Activated T-helper 1 cell treated with anti-CD3 and anti-CD28 coated beads, Interleukin-2, amount 50 U/mL, for 16 hours (primary cell): Measurements from ENCODE around the gene ASIP.
A peak's percentile ranks its signal among the peaks of the same experiment; 100 is the strongest.
"Not testable (repeated sequence)": the region's sequence is repeated elsewhere in the genome, so short reads cannot be mapped to it uniquely, and the experiment has no call there.

Source experiments
- DNase-seq, 2 donors: peaks; one replicate each; pipeline ENCODE4 v3.0.0-alpha.2; 2020; ENCODE audit warnings: low read depth in 1 of 2, low spot score in 1 of 2

The ASIP gene

GRCh38 chr20:34282041-34282440 is 40.8 kb downstream of the ASIP start:
- no peak for DNase-seq

- no peak for DNase-seq
These were observed 42.6 kb downstream of the ASIP start for GRCh38 chr20:34283844-34284243.

- DNase-seq, result no peak
These were observed 44.2 kb downstream of the ASIP start for GRCh38 chr20:34285450-34285849.

- DNase-seq, result not testable (repeated sequence)
These were observed 46.3 kb downstream of the ASIP start for GRCh38 chr20:34287500-34287899.

GRCh38 chr20:34290471-34290870 is 49.2 kb downstream of the ASIP start:
- no peak for DNase-seq

DNA sequence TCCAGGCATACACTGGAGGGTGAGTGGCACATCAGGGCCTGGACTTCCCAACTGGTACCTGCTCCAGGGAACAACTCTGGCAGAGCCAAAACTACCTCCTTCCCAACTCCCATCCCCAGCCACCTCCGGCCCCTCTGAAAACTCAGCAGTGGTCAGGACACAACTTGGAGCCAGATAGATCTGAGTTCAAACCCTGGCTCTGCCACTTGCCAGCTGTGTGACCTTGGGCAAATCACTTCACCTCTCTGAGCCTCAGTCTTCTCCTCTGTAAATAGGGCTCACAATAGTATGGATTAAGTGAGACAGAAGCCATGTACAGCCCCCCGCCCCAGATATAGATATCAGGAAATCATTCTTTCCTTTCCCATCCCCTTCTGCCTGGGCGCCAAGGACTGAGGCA is 51.3 kb downstream of the ASIP start:
- DNase-seq, result no peak

GRCh38 chr20:34293119-34293518 is 51.9 kb downstream of the ASIP start:
- no peak for DNase-seq

- DNase-seq, result no peak
These were observed 52.4 kb downstream of the ASIP start for GRCh38 chr20:34293589-34293988.

GRCh38 chr20:34294563-34294962 is 53.3 kb downstream of the ASIP start:
- DNase-seq, result no peak

DNA sequence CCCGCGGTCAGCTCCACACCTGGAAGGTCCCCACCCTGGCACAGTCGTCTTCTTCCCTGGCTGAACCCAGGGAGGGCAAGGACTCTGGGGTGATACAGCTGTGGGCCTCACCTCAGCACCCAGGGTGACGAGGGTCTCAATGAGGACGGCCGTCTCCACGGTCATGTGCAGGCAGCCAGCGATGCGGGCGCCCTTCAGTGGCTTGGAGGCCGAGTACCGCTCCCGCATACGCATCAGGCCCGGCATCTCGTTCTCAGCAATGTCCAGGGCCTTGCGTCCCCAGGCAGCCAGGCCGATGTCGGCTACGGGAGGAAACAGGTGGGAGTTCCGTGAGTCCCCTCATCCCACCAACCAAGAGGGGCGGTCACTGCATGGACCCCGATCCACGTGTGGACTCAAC is 54.1 kb downstream of the ASIP start:
- no peak for DNase-seq

GRCh38 chr20:34296468-34296867 is 55.2 kb downstream of the ASIP start:
- no peak for DNase-seq

DNA sequence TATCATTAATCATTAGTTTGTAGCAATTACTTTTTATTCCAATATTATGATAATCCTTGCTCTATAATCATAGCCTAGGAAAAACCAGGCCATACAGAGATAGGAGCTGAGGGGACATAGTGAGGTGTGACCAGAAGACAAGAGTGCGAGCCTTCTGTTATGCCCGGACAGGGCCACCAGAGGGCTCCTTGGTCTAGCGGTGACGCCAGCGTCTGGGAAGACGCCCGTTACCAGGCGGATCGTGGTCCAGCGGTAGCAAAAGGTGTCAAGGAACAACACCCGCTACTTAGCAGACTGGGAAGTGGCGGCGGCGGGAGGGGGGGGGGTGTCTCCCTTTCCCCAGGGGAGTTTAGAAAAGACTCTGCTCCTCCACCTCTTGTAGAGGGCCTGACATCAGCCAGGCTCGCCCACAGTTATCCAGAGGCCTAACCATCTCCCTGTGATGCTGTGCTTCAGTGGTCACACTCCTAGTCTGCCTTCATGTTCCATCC is 57.1 kb downstream of the ASIP start:
- not testable (repeated sequence) for DNase-seq

- no peak for DNase-seq
These were observed 58.5 kb downstream of the ASIP start for GRCh38 chr20:34299556-34300255.

- DNase-seq, result no peak
These were observed 59.1 kb downstream of the ASIP start for GRCh38 chr20:34300256-34300806.

DNA sequence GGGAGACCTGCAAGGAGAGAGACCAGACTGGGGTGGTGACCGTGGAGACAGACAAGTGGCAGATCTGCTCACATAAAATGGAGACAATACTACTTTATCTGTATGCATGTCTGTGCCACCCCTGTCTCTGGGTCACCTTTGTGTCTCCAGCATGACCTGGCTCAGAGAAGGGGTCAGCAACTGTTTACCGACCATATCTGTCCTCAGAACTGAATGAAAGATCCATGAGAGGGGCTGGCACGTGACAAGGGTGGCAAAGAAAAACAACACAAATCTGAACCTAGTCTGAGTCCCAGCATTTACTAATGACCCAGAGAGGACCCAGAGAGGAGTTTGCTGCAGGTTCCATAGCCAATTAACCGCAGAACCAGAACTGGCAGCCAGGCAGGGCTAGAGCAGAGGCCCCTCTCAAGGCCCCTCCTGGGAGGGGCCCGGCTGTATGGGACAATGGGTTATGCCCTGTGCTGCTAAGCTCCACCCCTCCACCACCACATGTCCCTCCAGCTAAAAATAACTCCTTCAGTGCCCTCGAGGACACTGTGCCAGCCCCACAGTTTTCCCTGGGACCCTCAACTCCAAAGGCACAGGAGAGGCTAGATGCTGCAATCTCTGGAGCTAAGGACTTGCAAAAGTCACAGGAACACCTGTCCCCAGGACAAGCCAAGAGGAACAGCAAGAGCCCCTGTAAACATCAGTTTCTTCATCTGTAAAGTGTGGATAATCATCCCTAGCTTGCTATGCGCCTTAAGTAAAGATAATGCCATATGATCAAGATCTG is 59.8 kb downstream of the ASIP start:
- DNase-seq, result no peak

- DNase-seq, result no peak
These were observed 60.5 kb downstream of the ASIP start for GRCh38 chr20:34301587-34302311.

GRCh38 chr20:34302312-34302722 is 61.1 kb downstream of the ASIP start:
- no peak for DNase-seq

DNA sequence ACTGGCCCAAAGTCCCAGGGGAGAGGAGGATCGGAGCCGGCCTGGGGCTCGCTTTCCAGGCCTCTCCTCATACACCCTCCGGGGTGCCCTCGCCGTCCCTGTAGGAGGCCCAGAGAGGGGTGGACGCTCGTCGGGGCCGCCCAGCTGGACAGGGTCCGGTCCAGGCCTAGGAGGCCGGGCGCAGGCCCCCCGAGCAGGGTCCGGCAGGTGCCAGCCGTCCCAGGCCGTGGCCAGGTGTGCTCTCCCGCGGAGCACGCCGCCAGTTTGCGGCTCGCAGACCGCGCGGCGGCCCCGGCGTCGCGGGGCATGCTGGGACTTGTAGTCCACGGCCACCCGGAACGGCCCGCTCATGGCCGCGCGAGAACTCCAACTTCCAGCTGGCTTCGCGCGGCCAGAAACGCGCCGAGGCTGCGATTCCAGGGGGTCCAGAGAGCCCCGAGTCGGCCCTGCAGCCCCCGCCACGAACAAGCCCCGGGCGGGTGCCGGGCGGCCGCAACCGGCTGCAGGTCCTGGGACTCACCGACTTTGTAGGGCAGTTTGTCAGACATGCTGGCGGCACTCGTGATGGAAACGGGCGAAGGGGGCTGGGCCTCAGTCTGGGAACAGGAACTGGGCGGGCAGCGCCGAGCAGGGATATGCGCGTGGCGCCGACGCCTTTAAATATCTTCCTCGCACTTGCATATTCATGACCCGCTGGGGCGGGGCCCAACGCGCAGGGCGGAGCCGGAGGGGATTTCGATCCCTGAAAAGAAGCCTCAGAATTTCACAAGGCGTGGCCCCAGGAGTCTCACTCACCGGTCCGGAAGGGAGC is 61.7 kb downstream of the ASIP start, which contains the start of gene AHCY:
Gene AHCY (minus strand): TSS at position 633 of the 811 bp plus-strand sequence. CDS start 85 bp downstream, at position 548.
- DNase-seq, result peak; percentile 85 to 86

- DNase-seq, result no peak
These were observed 64.4 kb downstream of the ASIP start for GRCh38 chr20:34305333-34306230.
